Astrocyte (in vitro differentiated cells and primary cell): ENCODE measurements around the gene CHN2. TPM values are rescaled to one million over a fixed set of nuclear protein-coding genes. Genes with fewer than 3 reads are reported as not detected.

Experiments
- DNase-seq: peaks from one replicate; pipeline ENCODE4 v3.0.0-alpha.2; 2010; ENCODE audit warnings: low read depth
- FAIRE-seq: peaks from 2 replicates; lab custom pipeline; 2011; peaks lifted over from hg19 to GRCh38; lab: Jason Lieb, UNC
- H2AFZ ChIP-seq: 2 replicates; pipeline ENCODE4 v1.6.0; 2012; ENCODE audit warnings: low read depth, low read length, inconsistent platforms
- H3K27ac ChIP-seq: 2 replicates; pipeline ENCODE4 v1.5.1; 2011; ENCODE audit warnings: low read depth, low read length, inconsistent platforms
- H3K27me3 ChIP-seq: 2 replicates; pipeline ENCODE4 v1.6.0; 2011; ENCODE audit warnings: low read length, inconsistent platforms; ENCODE audit not compliant: insufficient read depth
- H3K36me3 ChIP-seq: 2 replicates; pipeline ENCODE4 v1.5.1; 2011; ENCODE audit warnings: low read length, inconsistent platforms; ENCODE audit not compliant: insufficient read depth
- H3K4me1 ChIP-seq: 2 replicates; pipeline ENCODE4 v1.5.1; 2011; ENCODE audit warnings: low read length, inconsistent platforms; ENCODE audit not compliant: insufficient read depth
- H3K4me2 ChIP-seq: 2 replicates; pipeline ENCODE4 v1.6.0; 2012; ENCODE audit warnings: low read length, inconsistent platforms
- H3K4me3 ChIP-seq: 2 replicates; pipeline ENCODE4 v1.5.1; 2011; ENCODE audit warnings: low read depth, mild to moderate bottlenecking, low read length, inconsistent platforms; ENCODE audit not compliant: insufficient read depth
- H3K79me2 ChIP-seq: 2 replicates; pipeline ENCODE4 v1.6.0; 2012; ENCODE audit warnings: mild to moderate bottlenecking, low read length, inconsistent platforms; ENCODE audit not compliant: insufficient read depth
- H3K9ac ChIP-seq: 2 replicates; pipeline ENCODE4 v1.6.0; 2012; ENCODE audit warnings: mild to moderate bottlenecking, low read length, inconsistent platforms
- H3K9me3 ChIP-seq: 2 replicates; pipeline ENCODE4 v1.5.1; 2012; ENCODE audit warnings: low read depth, mild to moderate bottlenecking, low read length, inconsistent platforms; ENCODE audit not compliant: insufficient read depth
- H4K20me1 ChIP-seq: 2 replicates; pipeline ENCODE4 v1.6.0; 2012; ENCODE audit warnings: low read length, inconsistent platforms; ENCODE audit not compliant: insufficient read depth
- H3K27ac Mint-ChIP-seq: one replicate; pipeline ENCODE4 v1.8.0; 2021; ENCODE audit warnings: mild to moderate bottlenecking, mixed read lengths; ENCODE audit not compliant: unreplicated experiment
- H3K27me3 Mint-ChIP-seq: one replicate; pipeline ENCODE4 v1.8.0; 2021; ENCODE audit warnings: low read depth, mixed read lengths; ENCODE audit not compliant: unreplicated experiment
- H3K36me3 Mint-ChIP-seq: one replicate; pipeline ENCODE4 v1.8.0; 2021; ENCODE audit warnings: low read depth, mixed read lengths; ENCODE audit not compliant: unreplicated experiment
- H3K4me1 Mint-ChIP-seq: one replicate; pipeline ENCODE4 v1.8.0; 2021; ENCODE audit warnings: low read depth, mixed read lengths; ENCODE audit not compliant: unreplicated experiment
- H3K4me3 Mint-ChIP-seq: one replicate; pipeline ENCODE4 v1.8.0; 2021; ENCODE audit warnings: mild to moderate bottlenecking, moderate library complexity, mixed read lengths; ENCODE audit not compliant: unreplicated experiment
- H3K9me3 Mint-ChIP-seq: one replicate; pipeline ENCODE4 v1.8.0; 2021; ENCODE audit warnings: mild to moderate bottlenecking, mixed read lengths; ENCODE audit not compliant: unreplicated experiment
- EZH2 ChIP-seq: IDR thresholded peaks from 2 replicates; pipeline ENCODE4 v1.6.1; 2012; ENCODE audit warnings: mild to moderate bottlenecking, low read length, inconsistent platforms; ENCODE audit not compliant: insufficient read depth
- total RNA-seq: library from RNA; stranded (reverse); gene quantifications from 2 replicates; pipeline ENCODE4 v1.2.1, GENCODE V29; 2021
- TF ChIP-seq, protein P1 (sequence below): IDR thresholded peaks from 2 replicates; pipeline ENCODE4 v1.5.1; 2011; ENCODE audit warnings: low read depth, mild to moderate bottlenecking, inconsistent platforms, low read length, moderate library complexity; ENCODE audit not compliant: insufficient read depth

The CHN2 gene
- total RNA-seq, 1 donor from 2014 or later, result 2.5 TPM

DNA sequence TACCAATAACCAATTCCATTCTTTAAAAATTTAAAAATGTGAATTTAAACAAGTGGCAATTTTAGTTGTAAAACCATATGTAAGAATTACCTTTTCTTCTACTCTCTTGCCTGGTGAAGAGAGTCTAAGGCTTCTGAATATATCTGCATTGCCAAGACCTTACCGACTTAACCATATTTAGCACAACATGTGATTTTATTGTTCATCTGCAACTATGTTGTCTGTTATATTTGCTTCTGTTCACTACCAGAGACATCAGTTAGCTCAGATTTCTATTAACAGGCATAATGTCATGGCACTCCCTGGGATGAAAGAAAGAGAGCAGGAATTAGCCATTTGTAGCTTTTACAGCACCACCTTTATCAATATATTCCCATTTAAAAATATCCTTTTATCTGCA is 55.3 kb downstream of the CHN2 start:
- H3K9me3 ChIP-seq, result no peaks in the 10 kb centered on the region
- no peaks in the 10 kb centered on the region for H3K36me3 Mint-ChIP-seq
- H4K20me1 ChIP-seq, result no peaks in the 10 kb centered on the region
- H3K9ac ChIP-seq, result no peak overlapping the region
- peaks cover under 1% of the 10 kb centered on the region for H3K27me3 ChIP-seq
- peaks cover 18% of the 10 kb centered on the region for H3K27me3 Mint-ChIP-seq
- H3K4me3 Mint-ChIP-seq, result no peak overlapping the region
- no peaks in the 10 kb centered on the region for H3K36me3 ChIP-seq
- H3K4me1 Mint-ChIP-seq, result peaks cover 2% of the 10 kb centered on the region
- DNase-seq (no peak), FAIRE-seq (no peak)
- peaks cover 3% of the 10 kb centered on the region for H3K9me3 Mint-ChIP-seq
- H3K27ac ChIP-seq, result no peak overlapping the region
- no peak for TF ChIP-seq EZH2
- TF ChIP-seq, protein P1, sequence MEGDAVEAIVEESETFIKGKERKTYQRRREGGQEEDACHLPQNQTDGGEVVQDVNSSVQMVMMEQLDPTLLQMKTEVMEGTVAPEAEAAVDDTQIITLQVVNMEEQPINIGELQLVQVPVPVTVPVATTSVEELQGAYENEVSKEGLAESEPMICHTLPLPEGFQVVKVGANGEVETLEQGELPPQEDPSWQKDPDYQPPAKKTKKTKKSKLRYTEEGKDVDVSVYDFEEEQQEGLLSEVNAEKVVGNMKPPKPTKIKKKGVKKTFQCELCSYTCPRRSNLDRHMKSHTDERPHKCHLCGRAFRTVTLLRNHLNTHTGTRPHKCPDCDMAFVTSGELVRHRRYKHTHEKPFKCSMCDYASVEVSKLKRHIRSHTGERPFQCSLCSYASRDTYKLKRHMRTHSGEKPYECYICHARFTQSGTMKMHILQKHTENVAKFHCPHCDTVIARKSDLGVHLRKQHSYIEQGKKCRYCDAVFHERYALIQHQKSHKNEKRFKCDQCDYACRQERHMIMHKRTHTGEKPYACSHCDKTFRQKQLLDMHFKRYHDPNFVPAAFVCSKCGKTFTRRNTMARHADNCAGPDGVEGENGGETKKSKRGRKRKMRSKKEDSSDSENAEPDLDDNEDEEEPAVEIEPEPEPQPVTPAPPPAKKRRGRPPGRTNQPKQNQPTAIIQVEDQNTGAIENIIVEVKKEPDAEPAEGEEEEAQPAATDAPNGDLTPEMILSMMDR, result no peak
- H2AFZ ChIP-seq, result no peak overlapping the region
- H3K27ac Mint-ChIP-seq, result no peak overlapping the region
- no peak overlapping the region for H3K4me2 ChIP-seq
- no peaks in the 10 kb centered on the region for H3K79me2 ChIP-seq
- no peaks in the 10 kb centered on the region for H3K4me1 ChIP-seq
- H3K4me3 ChIP-seq, result no peak overlapping the region

DNA sequence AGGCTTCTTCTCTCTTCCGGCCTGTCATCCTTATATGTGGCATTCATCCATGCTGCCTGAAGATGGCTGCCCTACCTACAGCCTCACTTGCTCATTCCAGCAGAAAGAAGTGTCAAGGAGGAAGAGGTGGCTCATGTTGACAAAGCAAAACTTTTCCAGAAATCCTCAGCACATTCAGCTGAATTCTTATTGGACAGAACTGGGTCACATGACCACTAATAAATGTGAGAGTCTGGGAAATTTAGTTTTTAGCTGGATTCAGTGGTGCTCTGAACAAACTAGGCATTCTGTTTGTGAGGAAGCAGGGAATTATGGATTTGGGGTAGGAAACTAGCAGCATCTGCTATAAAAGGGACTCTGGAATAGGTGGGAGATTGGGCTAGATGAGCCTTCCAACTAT is 58.6 kb downstream of the CHN2 start:
- TF ChIP-seq, protein P1, result no peak
- no peak for TF ChIP-seq EZH2
- Histone ChIP-seq H3K79me2 (no peaks in the 10 kb centered on the region), H3K9me3 (no peaks in the 10 kb centered on the region), H3K36me3 (no peaks in the 10 kb centered on the region), H4K20me1 (no peaks in the 10 kb centered on the region), H3K4me3 (no peak overlapping the region), H2AFZ (no peak overlapping the region), H3K4me2 (no peak overlapping the region), H3K9ac (no peak overlapping the region), H3K27me3 (no peaks in the 10 kb centered on the region), H3K27ac (no peak overlapping the region), H3K4me1 (peaks cover 8% of the 10 kb centered on the region)
- H3K9me3 Mint-ChIP-seq, result peaks cover 3% of the 10 kb centered on the region
- H3K4me1 Mint-ChIP-seq, result peaks cover 5% of the 10 kb centered on the region
- DNase-seq (no peak), FAIRE-seq (no peak)
- H3K36me3 Mint-ChIP-seq, result no peaks in the 10 kb centered on the region
- H3K4me3 Mint-ChIP-seq, result no peak overlapping the region
- H3K27ac Mint-ChIP-seq, result no peak overlapping the region
- H3K27me3 Mint-ChIP-seq, result peaks cover 18% of the 10 kb centered on the region

DNA sequence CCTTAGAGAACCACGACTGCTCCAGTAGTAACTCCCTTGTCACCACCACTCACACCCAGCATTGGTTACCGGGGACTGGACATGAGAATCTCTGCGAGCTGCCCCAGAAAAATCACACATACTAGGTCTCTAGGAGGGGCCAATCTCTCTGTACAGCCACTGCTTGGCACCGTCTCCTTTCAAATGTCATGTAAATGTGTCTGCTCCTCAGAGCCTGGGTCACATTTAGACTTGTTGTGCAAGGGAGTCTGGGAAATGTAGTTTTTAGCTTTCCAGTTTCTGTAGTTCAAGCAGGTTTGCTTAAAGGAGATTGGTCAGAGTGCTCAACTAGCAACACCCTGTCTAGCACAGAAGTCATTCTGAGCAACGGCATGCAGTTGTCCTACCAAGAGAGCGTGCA is 60.0 kb downstream of the CHN2 start:
- Mint-ChIP-seq H3K27me3 (peaks cover 9% of the 10 kb centered on the region), H3K9me3 (peaks cover 3% of the 10 kb centered on the region), H3K36me3 (no peaks in the 10 kb centered on the region), H3K4me1 (peaks cover 5% of the 10 kb centered on the region), H3K27ac (no peak overlapping the region), H3K4me3 (no peak overlapping the region)
- Histone ChIP-seq H3K4me2 (no peak overlapping the region), H3K9me3 (no peaks in the 10 kb centered on the region), H3K4me1 (peaks cover 8% of the 10 kb centered on the region), H3K36me3 (no peaks in the 10 kb centered on the region), H3K27ac (no peak overlapping the region), H3K4me3 (no peak overlapping the region), H2AFZ (no peak overlapping the region), H3K9ac (no peak overlapping the region), H3K79me2 (no peaks in the 10 kb centered on the region), H4K20me1 (no peaks in the 10 kb centered on the region), H3K27me3 (no peaks in the 10 kb centered on the region)
- TF ChIP-seq, protein P1, result no peak
- no peak for TF ChIP-seq EZH2
- DNase-seq (no peak), FAIRE-seq (no peak)
